Coronary artery (tissue), 2 donors: ENCODE results near the gene PLK2.

ENCODE experiments used
- DNase-seq: peaks from one replicate; pipeline ENCODE4 v3.0.0-alpha.2; 2017; ENCODE audit warnings: low spot score
- H3K27ac ChIP-seq, 2 donors: fragments of 200-600 bp; sonication (generic); one replicate each; pipeline ENCODE4 v1.5.1; 2016 to 2019
- H3K4me3 ChIP-seq: fragments of 200-600 bp; sonication (generic); 2 replicates; pipeline ENCODE4 v1.5.1; 2016; ENCODE audit warnings: mild to moderate bottlenecking, moderate library complexity
- CTCF ChIP-seq: fragments of 200-600 bp; sonication (generic); IDR thresholded peaks from one replicate; pipeline ENCODE4 v1.5.1; 2019; ENCODE audit warnings: antibody characterized with exemption

PLK2 gene

GRCh38 chr5:58451732-58452565, 7.9 kb downstream of the PLK2 start:
- DNase-seq = no peak
- H3K4me3 ChIP-seq = no peak overlapping the region
- TF ChIP-seq CTCF = no peak
- H3K27ac ChIP-seq = no peak overlapping the region

GRCh38 chr5:58450811-58451629, 8.9 kb downstream of the PLK2 start:
- H3K4me3 ChIP-seq = no peak overlapping the region
- DNase-seq = no peak
- H3K27ac ChIP-seq = no peak overlapping the region
- TF ChIP-seq CTCF = no peak

- no peak overlapping the region for H3K27ac ChIP-seq
- TF ChIP-seq CTCF = no peak
- DNase-seq = no peak
- no peak overlapping the region for H3K4me3 ChIP-seq
Observed at GRCh38 chr5:58450018-58450417, 9.9 kb downstream of the PLK2 start.

- TF ChIP-seq CTCF = no peak
- Histone ChIP-seq H3K4me3 (no peak overlapping the region), H3K27ac (no peak overlapping the region)
- DNase-seq = no peak
Observed at GRCh38 chr5:58447226-58447625, 12.7 kb downstream of the PLK2 start.

- no peak for TF ChIP-seq CTCF
- no peak for DNase-seq
- Histone ChIP-seq H3K27ac (no peak overlapping the region), H3K4me3 (no peak overlapping the region)
Observed at GRCh38 chr5:58446024-58446423, 13.9 kb downstream of the PLK2 start.

GRCh38 chr5:58444805-58445204, 15.1 kb downstream of the PLK2 start:
- Histone ChIP-seq H3K27ac (no peak overlapping the region), H3K4me3 (no peak overlapping the region)
- no peak for DNase-seq
- TF ChIP-seq CTCF = no peak
